Loucy (cell line): Measurements from ENCODE around the gene TOPAZ1.

Experiments used
- EZH2phosphoT487 ChIP-seq: fragments of 200-600 bp; IDR thresholded peaks from 2 replicates; pipeline ENCODE4 v1.6.1; 2018; ENCODE audit warnings: antibody characterized with exemption, mild to moderate bottlenecking, moderate library complexity, borderline replicate concordance
- TF ChIP-seq, protein P1 (sequence below): fragments of 200-600 bp; sonication (generic); conservative IDR thresholded peaks from 2 replicates; pipeline ENCODE4 v1.5.1; 2014; ENCODE audit warnings: mild to moderate bottlenecking, antibody characterized with exemption, low read length

DNA sequence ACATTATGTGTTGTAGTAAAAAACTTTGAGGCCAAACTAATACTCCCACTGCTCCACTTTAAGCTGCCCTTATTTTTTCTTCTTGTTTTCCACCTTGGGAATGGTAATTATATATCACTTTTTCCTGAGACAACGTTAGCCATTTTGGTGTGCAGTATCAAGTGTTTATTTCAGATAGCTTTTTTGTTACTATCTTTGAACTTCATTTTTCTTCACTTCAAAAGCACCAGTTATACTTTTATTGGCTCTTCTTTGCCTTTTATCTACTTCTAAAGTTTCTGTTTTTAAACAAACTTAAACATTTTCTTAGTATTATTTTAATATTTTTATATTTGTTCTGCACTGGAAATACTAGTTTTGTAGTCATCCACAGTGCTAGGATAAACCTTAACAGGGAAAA is 6.5 kb downstream of the TOPAZ1 start:
- TF ChIP-seq, protein P1, sequence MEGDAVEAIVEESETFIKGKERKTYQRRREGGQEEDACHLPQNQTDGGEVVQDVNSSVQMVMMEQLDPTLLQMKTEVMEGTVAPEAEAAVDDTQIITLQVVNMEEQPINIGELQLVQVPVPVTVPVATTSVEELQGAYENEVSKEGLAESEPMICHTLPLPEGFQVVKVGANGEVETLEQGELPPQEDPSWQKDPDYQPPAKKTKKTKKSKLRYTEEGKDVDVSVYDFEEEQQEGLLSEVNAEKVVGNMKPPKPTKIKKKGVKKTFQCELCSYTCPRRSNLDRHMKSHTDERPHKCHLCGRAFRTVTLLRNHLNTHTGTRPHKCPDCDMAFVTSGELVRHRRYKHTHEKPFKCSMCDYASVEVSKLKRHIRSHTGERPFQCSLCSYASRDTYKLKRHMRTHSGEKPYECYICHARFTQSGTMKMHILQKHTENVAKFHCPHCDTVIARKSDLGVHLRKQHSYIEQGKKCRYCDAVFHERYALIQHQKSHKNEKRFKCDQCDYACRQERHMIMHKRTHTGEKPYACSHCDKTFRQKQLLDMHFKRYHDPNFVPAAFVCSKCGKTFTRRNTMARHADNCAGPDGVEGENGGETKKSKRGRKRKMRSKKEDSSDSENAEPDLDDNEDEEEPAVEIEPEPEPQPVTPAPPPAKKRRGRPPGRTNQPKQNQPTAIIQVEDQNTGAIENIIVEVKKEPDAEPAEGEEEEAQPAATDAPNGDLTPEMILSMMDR, result no peak
- no peak for TF ChIP-seq EZH2phosphoT487
